Raji (cell line): Measurements from ENCODE around the gene KIF21B.

Experiments used
- POLR2A ChIP-seq: IDR thresholded peaks from 2 replicates; pipeline ENCODE4 v1.6.1; 2011; ENCODE audit warnings: low read depth, low read length, control low read depth; ENCODE audit not compliant: insufficient read depth

Gene KIF21B

GRCh38 chr1:201015551-201016091 is 7.9 kb downstream of the KIF21B start:
- no peak for TF ChIP-seq POLR2A

- TF ChIP-seq POLR2A = no peak
These were observed 8.7 kb downstream of the KIF21B start for GRCh38 chr1:201014816-201015200.

GRCh38 chr1:201013991-201014815 is 9.3 kb downstream of the KIF21B start:
- TF ChIP-seq POLR2A = no peak

- TF ChIP-seq POLR2A = no peak
These were observed 10.5 kb downstream of the KIF21B start for GRCh38 chr1:201013031-201013485.

GRCh38 chr1:201011616-201012015 is 11.9 kb downstream of the KIF21B start:
- TF ChIP-seq POLR2A = no peak

- no peak for TF ChIP-seq POLR2A
These were observed 13.4 kb downstream of the KIF21B start for GRCh38 chr1:201009962-201010645.

DNA sequence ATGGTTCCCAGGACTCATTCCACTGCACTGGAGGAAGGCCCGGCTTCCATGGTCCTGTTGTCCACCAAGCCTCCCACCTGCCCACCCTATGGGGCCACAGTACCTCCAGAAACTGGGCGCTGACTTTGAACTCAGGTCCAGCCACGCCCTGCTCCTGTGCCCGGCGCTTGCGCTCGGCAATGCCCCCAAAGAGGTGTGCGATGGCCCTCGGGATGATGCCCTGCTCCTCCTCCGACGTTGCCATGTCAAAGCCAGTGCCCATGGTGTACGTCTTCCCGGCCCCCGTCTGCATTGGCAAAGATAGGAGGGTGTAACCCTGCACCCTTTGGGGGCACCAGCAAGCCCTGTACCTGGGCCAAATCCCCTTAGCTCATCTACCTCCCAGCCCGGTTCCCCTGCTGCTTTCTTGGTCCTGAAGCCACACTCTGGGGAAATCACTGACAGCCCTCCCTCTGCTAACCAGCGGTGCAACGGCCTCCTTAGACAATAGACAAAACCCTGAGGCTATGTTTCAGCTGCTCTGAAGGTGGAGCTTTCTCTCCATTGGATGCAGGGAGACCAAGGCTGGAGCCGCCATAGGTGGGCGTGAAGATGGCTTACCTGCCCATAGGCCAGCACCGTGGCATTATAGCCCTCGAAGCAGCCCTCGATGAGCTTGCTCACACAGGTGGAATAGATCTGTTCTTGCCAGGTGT is 14.7 kb downstream of the KIF21B start:
- TF ChIP-seq POLR2A = no peak

DNA sequence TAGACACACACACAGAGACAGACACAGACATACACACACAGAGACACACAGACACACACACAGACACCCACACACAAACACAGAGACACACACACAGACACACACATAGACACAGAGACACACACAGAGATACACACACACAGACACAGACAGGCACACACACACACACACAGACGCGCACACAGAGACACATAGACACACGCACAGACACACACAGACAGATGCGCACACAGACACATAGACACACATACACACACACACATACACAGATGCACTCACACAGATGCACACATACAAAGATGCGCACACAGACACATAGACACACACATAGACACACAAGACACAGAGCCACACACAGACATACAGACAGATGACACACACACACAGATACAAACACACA is 16.0 kb downstream of the KIF21B start:
- no peak for TF ChIP-seq POLR2A

DNA sequence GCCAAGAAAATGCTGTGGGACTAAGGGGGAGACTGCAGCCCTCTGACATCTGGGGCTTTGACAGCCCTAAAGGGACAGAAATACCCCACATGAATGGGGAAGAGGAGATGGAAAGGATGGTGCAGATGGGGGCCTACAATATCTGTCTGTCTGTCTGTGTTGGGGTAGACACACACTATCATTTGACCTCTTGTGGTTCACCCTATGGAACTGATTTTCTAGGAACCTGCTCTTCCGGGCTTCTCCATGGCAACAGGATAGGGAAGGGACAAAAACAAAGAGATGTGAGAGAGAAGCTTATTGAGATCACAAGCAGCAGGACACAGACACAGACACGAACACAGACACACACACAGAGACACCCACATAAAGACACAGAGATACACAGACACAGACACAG is 17.1 kb downstream of the KIF21B start:
- TF ChIP-seq POLR2A = no peak

GRCh38 chr1:201004732-201005131 is 18.8 kb downstream of the KIF21B start:
- TF ChIP-seq POLR2A = no peak

- no peak for TF ChIP-seq POLR2A
These were observed 19.4 kb downstream of the KIF21B start for GRCh38 chr1:201004154-201004553.

- TF ChIP-seq POLR2A = no peak
These were observed 21.0 kb downstream of the KIF21B start for GRCh38 chr1:201002510-201002909.

DNA sequence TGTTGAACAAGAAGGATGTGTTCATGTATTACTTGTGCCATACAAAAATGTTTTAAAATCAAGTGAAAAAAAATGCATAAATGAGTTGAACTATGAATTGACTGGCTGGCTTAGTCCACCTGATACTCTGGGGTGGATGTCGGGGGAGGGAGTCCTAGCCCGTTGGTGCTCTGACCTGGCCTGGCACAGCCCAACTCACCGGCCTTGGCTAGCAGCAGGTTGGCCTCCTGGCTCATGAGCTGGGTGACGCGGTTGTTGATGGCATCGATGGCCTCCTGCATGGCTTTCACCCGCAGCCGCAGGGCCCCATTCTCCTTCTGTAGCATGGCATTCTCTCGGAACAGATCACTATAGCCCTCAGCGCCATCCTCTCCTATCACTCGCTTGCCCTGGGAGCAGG is 21.6 kb downstream of the KIF21B start:
- TF ChIP-seq POLR2A = no peak

- no peak for TF ChIP-seq POLR2A
These were observed 23.1 kb downstream of the KIF21B start for GRCh38 chr1:201000391-201000790.

GRCh38 chr1:200999667-201000066 is 23.8 kb downstream of the KIF21B start:
- TF ChIP-seq POLR2A = no peak
